ENCODE measurements around the gene LAPTM5. TPM values are rescaled to one million over a fixed set of nuclear protein-coding genes. Genes with fewer than 3 reads are reported as not detected.

Gene LAPTM5
- total and polyA plus RNA-seq, 2 of the 13 experiments (the other 11 are each of a cell fraction or from before 2014, with no cell fraction given), result 0.41 to 0.86 TPM

- TF ChIP-seq ZNF124 (CRISPR knock-in tag; IDR thresholded peaks at IDR 0.05) (no peak), SNAPC4 (CRISPR knock-in tag; IDR thresholded peaks at IDR 0.05) (no peak), KLF15 (CRISPR knock-in tag; IDR thresholded peaks at IDR 0.05; ENCODE audit: borderline replicate concordance) (no peak), ZNF652 (CRISPR knock-in tag; IDR thresholded peaks at IDR 0.05; ENCODE audit: borderline replicate concordance, low read depth) (no peak)
Measured at GRCh38 chr1:30684881-30685795, 72.4 kb downstream of the LAPTM5 start (continued).

- no peak for FAIRE-seq
- no TSS peak for BruUV-seq (replicated peaks)
- CTCF ChIA-PET (ENCODE audit: low intra/inter-chr PET ratio, low total read pairs), result no interaction called here
- no peak for ATAC-seq
- Histone ChIP-seq H3K9ac (ENCODE audit: insufficient read depth, low read depth, low read length) (no peak overlapping the region), H3K79me2 (ENCODE audit: insufficient read depth, low read length) (no peaks in the 10 kb centered on the region), H3K4me2 (ENCODE audit: low read depth, low read length) (no peak overlapping the region), H3K27ac (ENCODE audit: extremely low read length, insufficient read depth, low read length) (no peak overlapping the region), H3K4me3 (replicated peaks in 1 of 3; ENCODE audit: insufficient read depth in 1 of 3, low read depth in 2 of 3, low read length in 3 of 3) (no peak overlapping the region), H3K36me3 (replicated peaks in 1 of 2; ENCODE audit: control insufficient read depth in 1 of 2, insufficient read depth in 2 of 2, low read length in 2 of 2) (no peaks in the 10 kb centered on the region), H3K4me1 (ENCODE audit: insufficient read depth, low read length) (peaks cover 6% of the 10 kb centered on the region; the same call in 1 of the 2 replicates), H3K9me3 (ENCODE audit: low read length) (no peaks in the 10 kb centered on the region), H3K27me3 (ENCODE audit: control insufficient read depth in 1 of 2, insufficient read depth in 2 of 2, low read length in 2 of 2) (peaks cover 1 to 2% of the 10 kb centered on the region in 2 experiments; a peak in 2 of 5 replicates), H2AFZ (ENCODE audit: low read length) (no peak overlapping the region), H4K20me1 (ENCODE audit: insufficient read depth, low read length) (no peaks in the 10 kb centered on the region)
- intact Hi-C loops (cut with micrococcal nuclease; ENCODE audit: unreplicated experiment), result no loop called here
- WGBS (ENCODE audit: low lambda C conversion rate), result 67% methylated on average over 4 of the region's 4 CpGs
- no peak for DNase-seq (ENCODE audit: low spot score)
- POLR2A ChIA-PET, result no interaction called here
- in situ Hi-C loops (cut with HindIII; ENCODE audit: extremely low pct_ligation_motif_present, low pct_unique_long_range_greater_than_20kb), result loop anchor here (25.0 kb wide), 1 partner anchor 1347 kb away; no protein-coding TSS in a partner anchor
- TF ChIP-seq FOXO4 (CRISPR knock-in tag; conservative IDR thresholded peaks at IDR 0.05), result no peak
- TF ChIP-seq ZNF670 (CRISPR knock-in tag; IDR thresholded peaks at IDR 0.05; ENCODE audit: borderline replicate concordance), result no peak
- TF ChIP-seq LRRFIP1 (CRISPR knock-in tag; conservative IDR thresholded peaks at IDR 0.05), result no peak
Measured at GRCh38 chr1:30684259-30684658, 73.3 kb downstream of the LAPTM5 start.

All from HepG2 (cell line).